Keratinocyte (primary cell): Measurements from ENCODE around the gene FBXO31.

Source experiments
- CTCF ChIP-seq, 3 experiments: IDR thresholded peaks in 1 of 3; conservative IDR thresholded peaks in 1 of 3; optimal IDR thresholded peaks in 1 of 3; 2 replicates in 2 of 3; 3 replicates in 1 of 3; pipeline versions ENCODE3 to v1.5.1; 2011; ENCODE audit warnings: low read length in 3 of 3, mild to moderate bottlenecking in 3 of 3, moderate library complexity in 2 of 3, control low read depth in 1 of 3, inconsistent platforms in 1 of 3; ENCODE audit not compliant: insufficient read depth in 2 of 3; ENCODE audit errors: extremely low read depth in 1 of 3
- EZH2 ChIP-seq: IDR thresholded peaks from one replicate; pipeline ENCODE4 v1.6.1; 2012; ENCODE audit warnings: inconsistent platforms, mild to moderate bottlenecking, low read length, moderate library complexity

- TF ChIP-seq CTCF (optimal IDR thresholded peaks at IDR 0.05 in 1 of 3, IDR thresholded peaks at IDR 0.05 in 1 of 3, conservative IDR thresholded peaks at IDR 0.05 in 1 of 3; ENCODE audit: extremely low read depth in 1 of 3, insufficient read depth in 2 of 3, low read length in 3 of 3) (no peak), EZH2 (no peak)
Observed at GRCh38 chr16:87336434-87337240, 46.9 kb downstream of the FBXO31 start.
